Bronchial epithelial cell (primary cell): ENCODE results near the gene ASB3. TPM values are rescaled to one million over a fixed set of nuclear protein-coding genes. Genes with fewer than 3 reads are reported as not detected.
"Not testable (repeated sequence)": the region's sequence is repeated elsewhere in the genome, so short reads cannot be mapped to it uniquely, and the experiment has no call there.

Source experiments
- DNase-seq: peaks from one replicate; pipeline ENCODE4 v3.0.0-alpha.2; 2010; ENCODE audit warnings: low read depth
- FAIRE-seq: peaks from 2 replicates; lab custom pipeline; 2011; peaks lifted over from hg19 to GRCh38; lab: Jason Lieb, UNC
- H3K27me3 ChIP-seq: 2 replicates; pipeline ENCODE4 v1.5.1; 2011; ENCODE audit warnings: low read length; ENCODE audit not compliant: control insufficient read depth, insufficient read depth
- H3K36me3 ChIP-seq: 2 replicates; pipeline ENCODE4 v1.5.1; 2011; ENCODE audit warnings: low read length; ENCODE audit not compliant: control insufficient read depth, insufficient read depth
- H3K4me3 ChIP-seq: 2 replicates; pipeline ENCODE4 v1.5.1; 2011; ENCODE audit warnings: mild to moderate bottlenecking, low read depth, low read length, control low read depth
- CTCF ChIP-seq: IDR thresholded peaks from 2 replicates; pipeline ENCODE4 v1.5.1; 2011; ENCODE audit warnings: mild to moderate bottlenecking, moderate library complexity, low read length, control low read depth, inconsistent platforms; ENCODE audit not compliant: insufficient read depth, severe bottlenecking
- total RNA-seq: library from RNA; depleted of rRNA; stranded (reverse); fragments of >200 nt; gene quantifications from 2 replicates; pipeline ENCODE4 v1.2.1, GENCODE V29; 2014

The ASB3 gene
- total RNA-seq, 1 donor from 2014 or later, result 13.4 TPM

DNA sequence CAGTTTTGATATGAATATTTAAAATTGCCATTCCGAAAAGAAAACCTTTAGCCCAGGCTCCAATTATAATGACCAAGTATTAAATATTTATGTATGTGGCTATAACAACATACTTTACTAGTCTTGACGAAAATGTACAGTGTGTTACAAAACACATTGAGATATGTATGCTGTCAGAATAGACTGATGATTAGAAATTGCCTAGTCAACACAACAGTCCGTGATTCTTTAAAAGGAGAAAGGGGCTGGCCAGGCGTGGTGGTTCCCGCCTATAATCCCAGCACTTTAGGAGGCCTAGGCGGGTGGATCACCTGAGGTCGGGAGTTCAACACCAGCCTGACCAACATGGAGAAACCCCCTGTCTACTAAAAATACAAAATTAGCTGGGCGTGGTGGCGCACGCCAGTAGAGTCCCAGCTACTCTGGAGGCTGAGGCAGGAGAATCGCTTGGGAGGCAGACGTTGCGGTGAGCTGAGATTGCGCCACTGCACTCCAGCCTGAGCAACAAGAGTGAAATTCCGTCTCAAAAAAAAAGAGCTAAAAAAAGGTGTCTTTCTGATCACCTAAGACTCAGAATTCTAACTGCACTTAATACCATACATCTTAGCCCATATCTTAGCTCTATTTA, 17.3 kb downstream of the ASB3 start:
- FAIRE-seq, result no peak
- Histone ChIP-seq H3K27me3 (no peaks in the 10 kb centered on the region), H3K36me3 (no peaks in the 10 kb centered on the region), H3K4me3 (no peak overlapping the region)
- no peak for DNase-seq
- TF ChIP-seq CTCF, result no peak

- Histone ChIP-seq H3K36me3 (no peaks in the 10 kb centered on the region), H3K4me3 (peak overlapping the region; percentile 81), H3K27me3 (no peaks in the 10 kb centered on the region)
- TF ChIP-seq CTCF, result no peak
- DNase-seq (no peak), FAIRE-seq (no peak)
Measured at GRCh38 chr2:53768242-53768542, 18.6 kb downstream of the ASB3 start.

DNA sequence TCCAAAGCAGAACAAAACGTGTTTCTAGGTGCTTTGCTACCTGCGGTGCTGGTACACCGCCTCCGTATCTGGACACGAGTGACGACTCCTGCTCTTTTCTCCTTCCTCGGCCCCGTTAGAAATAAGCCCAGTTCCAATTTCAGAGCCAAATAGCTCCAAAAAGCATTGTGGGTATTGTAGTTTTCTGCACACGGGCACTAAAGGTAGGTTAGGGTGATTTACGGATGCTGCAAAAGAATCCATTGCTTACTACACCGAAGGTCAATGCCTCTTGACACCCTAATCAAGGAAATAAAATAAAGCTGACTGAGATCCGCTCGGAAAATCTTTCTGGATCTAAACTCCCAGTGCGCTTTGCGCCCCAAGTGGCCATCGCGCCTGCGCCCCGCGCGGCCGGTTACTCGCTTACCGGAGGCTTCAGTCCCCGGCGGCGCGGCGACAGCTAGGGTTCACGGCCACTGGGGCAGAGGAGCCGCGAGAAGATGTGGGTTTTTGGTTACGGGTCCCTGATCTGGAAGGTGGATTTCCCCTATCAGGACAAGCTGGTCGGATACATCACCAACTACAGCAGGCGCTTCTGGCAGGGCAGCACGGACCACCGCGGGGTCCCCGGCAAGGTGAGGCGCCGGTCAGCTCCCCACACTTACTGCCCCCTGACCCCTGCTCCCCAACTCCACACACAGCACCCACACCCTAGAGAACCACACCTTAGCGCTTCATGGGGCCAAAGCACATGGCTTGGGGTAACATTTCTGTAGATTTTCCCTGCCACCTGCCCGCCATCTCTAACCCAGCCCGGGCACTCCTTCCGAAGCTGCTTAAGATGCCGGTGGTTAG, 19.1 kb downstream of the ASB3 start, which contains the start of gene CHAC2:
TSS of gene CHAC2 (plus strand) at position 400 of the 837 bp plus-strand sequence. CDS start at position 483, 83 bp downstream.
- no peak for TF ChIP-seq CTCF
- Histone ChIP-seq H3K27me3 (no peaks in the 10 kb centered on the region), H3K4me3 (peak within 1 kb of the TSS; percentile 81), H3K36me3 (no peaks in the 10 kb centered on the region)
- no peak for FAIRE-seq
- peak; percentile 77 for DNase-seq

DNA sequence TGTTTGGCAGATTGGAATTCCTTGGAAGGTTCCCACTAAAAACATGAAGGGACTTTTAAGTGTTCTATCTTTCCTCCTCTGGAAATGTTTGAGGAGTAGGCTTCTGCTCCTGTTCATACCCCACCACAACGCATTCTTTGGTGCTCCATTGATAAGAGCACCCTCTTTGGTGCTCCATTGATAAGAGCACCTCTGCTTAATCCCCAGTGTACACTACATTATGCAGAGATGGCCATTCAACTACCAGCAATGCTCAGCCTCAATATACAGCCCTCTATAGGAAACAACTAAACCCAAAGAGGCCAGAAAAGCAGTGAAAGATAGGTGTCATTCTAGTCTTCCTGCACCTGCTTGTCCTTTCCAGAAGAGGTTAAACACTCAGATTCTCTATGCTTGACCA, 21.0 kb downstream of the ASB3 start:
- FAIRE-seq, result peak; percentile 18
- no peak overlapping the region for H3K4me3 ChIP-seq
- no peak for DNase-seq
- TF ChIP-seq CTCF, result no peak
- no peaks in the 10 kb centered on the region for H3K27me3 ChIP-seq
- no peaks in the 10 kb centered on the region for H3K36me3 ChIP-seq

- not testable (repeated sequence) for H3K36me3 ChIP-seq, H3K4me3 ChIP-seq, H3K27me3 ChIP-seq, FAIRE-seq, DNase-seq
Measured at GRCh38 chr2:53757206-53757605, 29.5 kb downstream of the ASB3 start.

GRCh38 chr2:53756644-53757043, 30.1 kb downstream of the ASB3 start:
- no peaks in the 10 kb centered on the region for H3K27me3 ChIP-seq
- H3K4me3 ChIP-seq, result no peak overlapping the region
- DNase-seq (no peak), FAIRE-seq (no peak)
- no peaks in the 10 kb centered on the region for H3K36me3 ChIP-seq
- TF ChIP-seq CTCF, result no peak
